Liver (tissue), 9 donors: Measurements from ENCODE around the gene ATP6V1F. TPM values are rescaled to one million over a fixed set of nuclear protein-coding genes. Genes with fewer than 3 reads are reported as not detected.

ENCODE experiments used
- DNase-seq: peaks from one replicate; pipeline ENCODE4 v3.0.0-alpha.2; 2017; ENCODE audit warnings: low spot score
- H3K27ac ChIP-seq, 2 donors: one replicate each; pipeline ENCODE4 v1.7.0; 2013; ENCODE audit warnings: inconsistent platforms in 2 of 2, low read length in 2 of 2, control low read depth in 1 of 2, low read depth in 1 of 2, mild to moderate bottlenecking in 1 of 2
- H3K27me3 ChIP-seq, 4 donors: one replicate each; pipeline versions ENCODE4 v1.6.1 to v1.7.0; 2013; ENCODE audit warnings: low read length in 3 of 4, inconsistent platforms in 1 of 4, mild to moderate bottlenecking in 1 of 4, moderate library complexity in 1 of 4; ENCODE audit not compliant: control insufficient read depth in 4 of 4, insufficient read depth in 4 of 4
- H3K36me3 ChIP-seq, 4 donors: one replicate each; pipeline versions ENCODE4 v1.6.1 to v1.7.0; 2013; ENCODE audit warnings: low read length in 3 of 4, mild to moderate bottlenecking in 3 of 4, low read depth in 1 of 4, moderate library complexity in 1 of 4; ENCODE audit not compliant: control insufficient read depth in 4 of 4, insufficient read depth in 3 of 4
- H3K4me1 ChIP-seq, 4 donors: one replicate each; pipeline versions ENCODE4 v1.6.1 to v1.7.0; 2013; ENCODE audit warnings: low read length in 3 of 4, mild to moderate bottlenecking in 3 of 4, moderate library complexity in 1 of 4; ENCODE audit not compliant: control insufficient read depth in 4 of 4, insufficient read depth in 4 of 4
- H3K4me3 ChIP-seq, 3 donors: one replicate each; pipeline versions ENCODE4 v1.6.1 to v1.7.0; 2013; ENCODE audit warnings: low read length in 3 of 3, control low read depth in 1 of 3, low read depth in 1 of 3, mild to moderate bottlenecking in 1 of 3
- H3K9ac ChIP-seq, 2 donors: one replicate each; pipeline ENCODE4 v1.7.0; 2013; ENCODE audit warnings: low read length in 2 of 2, mild to moderate bottlenecking in 2 of 2, moderate library complexity in 2 of 2, control low read depth in 1 of 2, low read depth in 1 of 2
- H3K9me3 ChIP-seq, 4 donors: one replicate each; pipeline versions ENCODE4 v1.6.1 to v1.7.0; 2013; ENCODE audit warnings: low read length in 3 of 4; ENCODE audit not compliant: control insufficient read depth in 4 of 4
- ATF3 ChIP-seq: IDR thresholded peaks from 2 replicates; pipeline ENCODE4 v1.6.1; 2016; ENCODE audit warnings: antibody characterized with exemption
- CTCF ChIP-seq: fragments of 150-350 bp; IDR thresholded peaks from 2 replicates; pipeline ENCODE4 v1.5.1; 2017; ENCODE audit warnings: improper control_type of control experiment, low read depth, low read length; ENCODE audit not compliant: missing input control
- EGR1 ChIP-seq, 2 donors: IDR thresholded peaks; 2 replicates each; pipeline ENCODE4 v1.6.1; 2016 to 2018; ENCODE audit warnings: antibody characterized with exemption in 2 of 2, low read depth in 2 of 2
- FOXA1 ChIP-seq: IDR thresholded peaks from 2 replicates; pipeline ENCODE4 v1.6.1; 2016; ENCODE audit warnings: antibody characterized with exemption
- FOXA2 ChIP-seq: IDR thresholded peaks from 2 replicates; pipeline ENCODE4 v1.6.1; 2016; ENCODE audit warnings: antibody characterized with exemption
- GABPA ChIP-seq, 2 donors: IDR thresholded peaks in 1 of 2; conservative IDR thresholded peaks in 1 of 2; 2 replicates each; pipeline ENCODE4 v1.6.1; 2016; ENCODE audit warnings: antibody characterized with exemption in 2 of 2, mild to moderate bottlenecking in 1 of 2, moderate library complexity in 1 of 2
- HNF4A ChIP-seq, 2 donors: conservative IDR thresholded peaks; 2 replicates each; pipeline ENCODE4 v1.6.1; 2016; ENCODE audit warnings: antibody characterized with exemption in 2 of 2, mild to moderate bottlenecking in 2 of 2
- HNF4G ChIP-seq: IDR thresholded peaks from 2 replicates; pipeline ENCODE4 v1.6.1; 2016; ENCODE audit warnings: antibody characterized with exemption
- JUND ChIP-seq, 2 donors: IDR thresholded peaks; 2 replicates each; pipeline ENCODE4 v1.6.1; 2016; ENCODE audit warnings: antibody characterized with exemption in 2 of 2
- NR2F2 ChIP-seq: IDR thresholded peaks from 2 replicates; pipeline ENCODE4 v1.6.1; 2016; ENCODE audit warnings: antibody characterized with exemption
- RAD21 ChIP-seq, 2 donors: IDR thresholded peaks; 2 replicates each; pipeline ENCODE4 v1.6.1; 2016; ENCODE audit warnings: antibody characterized with exemption in 2 of 2, mild to moderate bottlenecking in 2 of 2
- REST ChIP-seq: IDR thresholded peaks from 2 replicates; pipeline ENCODE4 v1.6.1; 2016; ENCODE audit warnings: antibody characterized with exemption, mild to moderate bottlenecking
- YY1 ChIP-seq: IDR thresholded peaks from 2 replicates; pipeline ENCODE4 v1.6.1; 2016; ENCODE audit warnings: antibody characterized with exemption, mild to moderate bottlenecking
- ZBTB33 ChIP-seq: IDR thresholded peaks from 2 replicates; pipeline ENCODE4 v1.6.1; 2016; ENCODE audit warnings: antibody characterized with exemption
- WGBS: extraction: QIAGEN DNeasy Blood & Tissue Kit; methylation state at CpG from one replicate; pipeline ENCODE4 v1.1.7; 2013; 5-methylcytosine and 5-hydroxymethylcytosine counted together
- polyA plus RNA-seq, 2 donors: library from polyadenylated mRNA; stranded (reverse) in 1 of 2; unstranded in 1 of 2; fragments of 200-250 nt in 1 of 2; fragments of >200 nt in 1 of 2; fragmentation: Nextera tagmentation in 1 of 2; extraction: Ambion mirVana in 1 of 2; gene quantifications; one replicate each; pipeline versions ENCODE4 v1.2.1 to v1.2.3, GENCODE V29; 2013 to 2015
- total RNA-seq, 2 donors: library from RNA; depleted of rRNA; stranded (reverse); fragments of >200 nt; gene quantifications; one replicate each; pipeline ENCODE4 v1.2.3, GENCODE V29; 2014
- donor health status: healthy.
- donor health status: healthy.
- donor health status: healthy.
- donor health status: healthy.
- donor health status: healthy.

Gene ATP6V1F
- total and polyA plus RNA-seq, 4 donors: 23.1 to 111 (median 47.1) TPM

GRCh38 chr7:128868624-128869137 lies 6.0 kb downstream of the ATP6V1F start:
- no peak for DNase-seq
- H3K9me3 ChIP-seq: no peaks in the 10 kb centered on the region
- TF ChIP-seq HNF4G (no peak), YY1 (no peak), REST (no peak), FOXA1 (no peak), ZBTB33 (no peak), GABPA (IDR thresholded peaks at IDR 0.05 in 1 of 2, conservative IDR thresholded peaks at IDR 0.05 in 1 of 2) (no peak), JUND (IDR thresholded peaks at IDR 0.05) (no peak), ATF3 (no peak)
- H3K36me3 ChIP-seq: peaks cover 0 to 9% (median under 1%) of the 10 kb centered on the region in 4 donors
- peaks cover 14 to 23% (median 17%) of the 10 kb centered on the region in 4 donors for H3K4me1 ChIP-seq
- no peaks in the 10 kb centered on the region for H3K27me3 ChIP-seq
- peak overlapping the region in 1 of 3 donors; percentile 58 for H3K4me3 ChIP-seq
- H3K9ac ChIP-seq: no peak overlapping the region
- WGBS: 58% methylated on average over 13 of the region's 13 CpGs
- no peak overlapping the region for H3K27ac ChIP-seq

- Histone ChIP-seq H3K9me3 (no peaks in the 10 kb centered on the region), H3K36me3 (peaks cover 0 to 9% (median under 1%) of the 10 kb centered on the region in 4 donors), H3K4me1 (peaks cover 13 to 18% (median 15%) of the 10 kb centered on the region in 4 donors), H3K27ac (no peak overlapping the region), H3K27me3 (no peaks in the 10 kb centered on the region), H3K4me3 (peak overlapping the region in 2 of 3 donors; percentile 6 to 58), H3K9ac (no peak overlapping the region)
- TF ChIP-seq YY1: no peak
- TF ChIP-seq RAD21 (IDR thresholded peaks at IDR 0.05): no peak
- TF ChIP-seq HNF4G: no peak
- no peak for TF ChIP-seq CTCF
- TF ChIP-seq ZBTB33: no peak
- no peak for TF ChIP-seq FOXA1
- TF ChIP-seq ATF3: no peak
- TF ChIP-seq REST: no peak
- TF ChIP-seq EGR1 (IDR thresholded peaks at IDR 0.05; ENCODE audit: low read depth in 2 of 2): no peak
- no peak for TF ChIP-seq HNF4A (conservative IDR thresholded peaks at IDR 0.05)
- TF ChIP-seq JUND (IDR thresholded peaks at IDR 0.05): no peak
- TF ChIP-seq FOXA2: no peak
- no peak for TF ChIP-seq NR2F2
- no peak for TF ChIP-seq GABPA (IDR thresholded peaks at IDR 0.05 in 1 of 2, conservative IDR thresholded peaks at IDR 0.05 in 1 of 2)
- WGBS: 2% methylated on average over 86 of the region's 86 CpGs
- DNase-seq: peak; percentile 43
Measured at GRCh38 chr7:128869138-128869943, 6.7 kb downstream of the ATP6V1F start.
